ENCODE data around the gene HTR3B.
A peak's percentile ranks its signal among the peaks of the same experiment; 100 is the strongest.

Gene HTR3B

GRCh38 chr11:113904379-113905101 lies at the start of gene HTR3B:
TSS of gene HTR3B (plus strand) at chr11:113904796. CDS start at chr11:113904934, 138 bp downstream.
- TF ChIP-seq POLR2A (IDR thresholded peaks at IDR 0.05; ENCODE audit: low read length) (no peak), GATA1 (IDR thresholded peaks at IDR 0.05; ENCODE audit: low read depth, low read length) (no peak)
- no peak for DNase-seq

DNA sequence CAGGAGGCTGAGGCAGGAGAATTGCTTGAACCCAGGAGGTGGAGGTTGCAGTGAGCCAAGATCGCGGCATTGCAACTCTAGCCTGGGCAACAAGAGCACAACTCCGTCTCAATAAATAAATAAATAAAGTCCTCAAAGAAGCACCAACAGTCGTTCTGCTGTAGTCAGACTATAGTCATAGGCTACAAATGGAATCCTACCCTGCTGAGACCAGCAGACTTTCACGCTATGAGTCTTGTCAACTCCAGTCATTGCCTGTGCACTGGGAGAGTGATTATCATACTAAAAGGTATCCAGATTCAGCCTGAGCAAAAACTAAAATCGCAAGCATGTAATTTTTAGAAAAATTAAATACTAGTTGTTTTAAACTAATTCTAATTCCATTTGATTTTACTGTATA lies 48.8 kb upstream of the HTR3B start:
- no peak for DNase-seq
- TF ChIP-seq GATA1 (IDR thresholded peaks at IDR 0.05; ENCODE audit: low read depth, low read length) (no peak), POLR2A (IDR thresholded peaks at IDR 0.05; ENCODE audit: low read length) (no peak)

- DNase-seq, result no peak
- no peak for TF ChIP-seq POLR2A (IDR thresholded peaks at IDR 0.05; ENCODE audit: low read length)
- TF ChIP-seq GATA1 (IDR thresholded peaks at IDR 0.05; ENCODE audit: low read depth, low read length), result no peak
Observed at GRCh38 chr11:113856966-113857759, 47.4 kb upstream of the HTR3B start.

GRCh38 chr11:113859665-113860064 lies 44.9 kb upstream of the HTR3B start:
- no peak for DNase-seq
- TF ChIP-seq POLR2A (IDR thresholded peaks at IDR 0.05; ENCODE audit: low read length) (no peak), GATA1 (IDR thresholded peaks at IDR 0.05; ENCODE audit: low read depth, low read length) (no peak)

- TF ChIP-seq GATA1 (IDR thresholded peaks at IDR 0.05; ENCODE audit: low read depth, low read length) (no peak), POLR2A (IDR thresholded peaks at IDR 0.05; ENCODE audit: low read length) (no peak)
- DNase-seq, result no peak
Observed at GRCh38 chr11:113862435-113862834, 42.2 kb upstream of the HTR3B start.

- DNase-seq, result no peak
- TF ChIP-seq GATA1 (IDR thresholded peaks at IDR 0.05; ENCODE audit: low read depth, low read length) (no peak), POLR2A (IDR thresholded peaks at IDR 0.05; ENCODE audit: low read length) (no peak)
Observed at GRCh38 chr11:113864410-113864809, 40.2 kb upstream of the HTR3B start.

DNA sequence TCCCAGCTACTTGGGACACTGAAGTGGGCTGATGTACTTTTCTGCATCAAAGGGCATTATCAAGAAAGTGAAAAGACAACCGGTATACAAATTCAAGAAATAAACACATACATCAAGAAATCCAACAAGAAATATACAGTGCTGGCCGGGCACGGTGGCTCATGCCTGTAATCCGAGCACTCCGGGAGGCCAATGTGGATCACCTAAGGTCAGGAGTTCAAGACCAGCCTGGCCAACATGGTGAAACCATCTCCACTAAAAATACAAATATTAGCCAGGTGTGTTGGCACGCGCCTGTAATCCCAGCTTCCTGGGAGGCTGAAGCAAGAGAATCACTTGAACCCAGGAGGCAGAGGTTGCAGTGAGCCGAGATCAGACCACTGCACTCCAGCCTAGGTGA lies 38.7 kb upstream of the HTR3B start:
- TF ChIP-seq POLR2A (IDR thresholded peaks at IDR 0.05; ENCODE audit: low read length), result no peak
- no peak for TF ChIP-seq GATA1 (IDR thresholded peaks at IDR 0.05; ENCODE audit: low read depth, low read length)
- no peak for DNase-seq

GRCh38 chr11:113867843-113868503 lies 36.6 kb upstream of the HTR3B start:
- TF ChIP-seq GATA1 (IDR thresholded peaks at IDR 0.05; ENCODE audit: low read depth, low read length), result no peak
- no peak for DNase-seq

GRCh38 chr11:113871336-113871735 lies 33.3 kb upstream of the HTR3B start:
- DNase-seq, result no peak
- TF ChIP-seq GATA1 (IDR thresholded peaks at IDR 0.05; ENCODE audit: low read depth, low read length) (no peak), POLR2A (IDR thresholded peaks at IDR 0.05; ENCODE audit: low read length) (no peak)

DNA sequence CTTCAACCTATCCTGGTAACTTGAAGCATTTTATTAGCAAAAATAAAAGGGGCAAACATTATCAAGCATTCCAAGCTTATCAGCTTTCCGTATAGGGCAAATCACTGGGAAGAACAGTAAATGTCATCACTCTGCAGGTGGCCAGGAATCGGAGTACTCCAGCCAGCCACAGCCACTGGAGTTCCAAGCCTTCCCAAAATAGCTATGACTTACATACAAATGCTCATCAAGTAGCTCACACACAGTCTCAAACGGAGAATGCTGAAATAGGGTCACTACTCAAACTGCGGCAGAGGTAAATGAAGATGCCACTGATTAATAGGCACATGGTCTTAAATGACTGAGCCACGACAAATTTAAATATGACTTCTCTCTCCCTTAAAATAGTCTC lies 31.4 kb upstream of the HTR3B start:
- DNase-seq, result peak in 1 of 2 experiments; percentile 2
- TF ChIP-seq GATA1 (IDR thresholded peaks at IDR 0.05; ENCODE audit: low read depth, low read length), result no peak
- no peak for TF ChIP-seq POLR2A (IDR thresholded peaks at IDR 0.05; ENCODE audit: low read length)

DNA sequence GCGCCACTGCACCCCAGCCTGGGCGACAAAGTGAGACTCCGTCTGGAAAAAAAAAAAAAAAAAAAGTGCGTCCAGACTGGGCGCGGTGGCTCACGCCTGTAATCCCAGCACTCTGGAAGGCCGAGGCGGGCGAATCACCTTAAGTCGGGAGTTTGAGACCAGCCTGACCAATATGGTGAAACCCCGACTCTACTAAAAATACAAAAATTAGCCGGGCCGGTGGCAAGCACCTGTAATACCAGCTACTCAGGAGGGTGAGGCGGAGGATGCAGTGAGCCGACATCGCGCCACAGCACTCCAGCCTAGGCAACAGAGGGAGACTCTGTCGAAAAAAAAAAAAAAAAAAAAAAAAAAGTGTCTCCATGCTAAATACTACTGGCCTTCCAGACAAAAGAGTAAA lies 30.5 kb upstream of the HTR3B start:
- no peak for DNase-seq
- TF ChIP-seq POLR2A (IDR thresholded peaks at IDR 0.05; ENCODE audit: low read length) (no peak), GATA1 (IDR thresholded peaks at IDR 0.05; ENCODE audit: low read depth, low read length) (no peak)

DNA sequence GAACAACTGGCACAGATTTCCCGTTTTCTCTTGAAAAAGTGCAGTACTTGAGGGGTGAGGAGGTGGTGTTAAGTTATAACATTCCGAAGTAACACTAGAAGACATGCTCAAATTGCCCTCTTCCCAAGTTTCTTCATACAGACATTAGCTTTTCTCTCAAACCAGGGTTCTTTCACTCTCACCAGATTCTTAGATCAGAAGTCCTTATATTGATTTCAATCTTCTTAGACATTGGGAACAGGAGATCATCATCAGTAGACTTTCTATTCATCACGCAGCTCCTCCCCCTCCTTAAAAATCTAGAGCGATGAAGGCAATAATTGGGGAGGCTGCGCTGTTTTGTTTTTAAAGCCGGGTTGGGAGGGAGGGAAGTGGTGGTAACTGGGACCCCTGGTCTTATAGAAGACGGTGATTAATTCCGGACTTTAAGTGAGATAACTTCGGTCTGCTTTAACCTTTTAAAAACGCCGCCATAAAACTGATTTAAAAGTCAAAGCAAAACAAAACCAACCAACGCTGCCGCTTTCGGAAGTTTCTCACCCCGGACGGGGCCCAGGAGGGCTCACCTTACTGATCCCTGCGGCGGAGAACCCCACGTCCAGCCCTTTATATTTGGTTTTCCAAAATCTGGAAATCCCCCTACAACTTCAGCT lies 29.9 kb upstream of the HTR3B start:
- DNase-seq, result peak in 1 of 2 experiments; percentile 21
- TF ChIP-seq GATA1 (IDR thresholded peaks at IDR 0.05; ENCODE audit: low read depth, low read length), result no peak
- no peak for TF ChIP-seq POLR2A (IDR thresholded peaks at IDR 0.05; ENCODE audit: low read length)

- peak; percentile 95 to 96 for DNase-seq
Observed at GRCh38 chr11:113875234-113876073, 29.1 kb upstream of the HTR3B start, which contains the start of gene USP28. TSS of gene USP28 (minus strand) at chr11:113875572. CDS start at chr11:113875501, 71 bp downstream.

More at GRCh38 chr11:113875234-113876073, 29.1 kb upstream of the HTR3B start, which contains the start of gene USP28:
- TF ChIP-seq POLR2A (IDR thresholded peaks at IDR 0.05; ENCODE audit: low read length) (peak; percentile 92), GATA1 (IDR thresholded peaks at IDR 0.05; ENCODE audit: low read depth, low read length) (no peak)

Measured in erythroblast (primary cell).